Heart right ventricle (tissue), 16 donors: Measurements from ENCODE around the gene CCDC183. TPM values are rescaled to one million over a fixed set of nuclear protein-coding genes. Genes with fewer than 3 reads are reported as not detected.
A peak's percentile ranks its signal among the peaks of the same experiment; 100 is the strongest.
"Not testable (repeated sequence)": the region's sequence is repeated elsewhere in the genome, so short reads cannot be mapped to it uniquely, and the experiment has no call there.

Source experiments
- ATAC-seq, 8 donors: fragments of 200-7000 bp; cut with Tn5 transposase; one replicate each; pipeline ENCODE4 v1.9.1; 2020; ENCODE audit warnings: mild to moderate bottlenecking in 8 of 8, moderate library complexity in 8 of 8, moderate number of reproducible peaks in 1 of 8
- DNase-seq, 2 donors: peaks; one replicate each; pipeline ENCODE4 v3.0.0-alpha.2; 2020
- H3K27ac ChIP-seq, 10 donors: fragments of 200-600 bp; sonication (generic) in 2 of 10; one replicate each; pipeline versions ENCODE4 v1.5.0 to v1.8.0; 2020 to 2022; ENCODE audit warnings: mild to moderate bottlenecking in 3 of 10
- H3K27me3 ChIP-seq, 7 donors: fragments of 200-600 bp; one replicate each; pipeline ENCODE4 v1.8.0; 2021 to 2022; ENCODE audit warnings: mild to moderate bottlenecking in 2 of 7
- H3K36me3 ChIP-seq, 9 donors: fragments of 200-600 bp; sonication (generic) in 1 of 9; one replicate each; pipeline versions ENCODE4 v1.5.0 to v1.8.0; 2020 to 2022; ENCODE audit warnings: mild to moderate bottlenecking in 2 of 9
- H3K4me1 ChIP-seq, 9 donors: fragments of 200-600 bp; sonication (generic) in 1 of 9; one replicate each; pipeline versions ENCODE4 v1.5.0 to v1.8.0; 2020 to 2022; ENCODE audit warnings: mild to moderate bottlenecking in 4 of 9
- H3K4me3 ChIP-seq, 10 donors: fragments of 200-600 bp; sonication (generic) in 2 of 10; one replicate each; pipeline versions ENCODE4 v1.5.0 to v1.8.0; 2020 to 2022; ENCODE audit warnings: mild to moderate bottlenecking in 7 of 10, moderate library complexity in 2 of 10
- H3K9me3 ChIP-seq, 11 donors: fragments of 200-600 bp in 10 of 11; sonication (generic) in 2 of 11; one replicate each; pipeline versions ENCODE4 v1.5.0 to v1.8.0; 2013 to 2022; ENCODE audit warnings: mild to moderate bottlenecking in 2 of 11, control low read depth in 1 of 11, moderate library complexity in 1 of 11
- CTCF ChIP-seq, 9 donors: fragments of 200-600 bp; sonication (generic) in 2 of 9; IDR thresholded peaks; one replicate each; pipeline versions ENCODE4 v1.5.0 to v1.8.0; 2021 to 2022; ENCODE audit warnings: antibody characterized with exemption in 9 of 9, mild to moderate bottlenecking in 5 of 9, moderate library complexity in 1 of 9
- WGBS, 2 donors: extraction: QIAGEN DNeasy Blood & Tissue Kit; methylation state at CpG; one replicate each; pipeline ENCODE4 v1.1.7; 2013; ENCODE audit warnings: inconsistent platforms in 1 of 2; 5-methylcytosine and 5-hydroxymethylcytosine counted together
- intact Hi-C, 10 donors: fragments of 100-400 bp; cut with DNase I; formaldehyde crosslinking; loops; one replicate each; pipeline versions ENCODE4 v1.11.1 to v1.14.2; 2022
- polyA plus RNA-seq, 2 donors: library from polyadenylated mRNA; stranded (reverse); fragments of 200-250 nt; gene quantifications; one replicate each; pipeline ENCODE4 v1.2.3, GENCODE V29; 2013
- total RNA-seq, 10 donors: library from RNA; stranded (reverse); fragmentation: NEBNext Ultra II Directional in 3 of 10; extraction: Animal tissue kit (Norgen Biotek cat#: 25700) in 3 of 10; gene quantifications; one replicate each; pipeline versions ENCODE4 v1.2.1 to v1.2.4, GENCODE V29; 2021 to 2023
- donor health status: Arrhythmogenic right ventricular cardiomyopathy.
- donor health status: ischemic (EF 13 %, LVEDD 7.1; RV severe dilation, severe dysfunction).
- donor health status: healthy with polysubstance abuse.
- donor health status: DM: no; HTN: yes; CAD: no.
- donor health status: DM: no; HTN: no; CAD: no.
- donor health status: ischemic (EF 25% LVEDD 6.9; RV normal size, moderate dysfunction).
- donor health status: ischemic (EF 25% LVEDD 5.7; RV mildly dilated, moderate dysfunction).
- donor health status: healthy.
- donor health status: DM: yes; HTN: yes; CAD: no.
- donor health status: Ischemic cardiomyopathy.
- donor health status: ischemic (EF 35%, LVEDD 5.7; RV mildly dilated, moderate dysfunction).
- donor health status: nonischemic (EF 11% LVEDD 7.7; RV severe dilation, severe dysfunction).
- donor health status: DM: yes; HTN: yes; CAD: no.
- donor health status: PGD.
- donor health status: ischemic (EF 29% LVEDD 5.4; RV normal size, mild dysfunction).
- donor health status: nonischemic (EF 23%, LVEDD 6.1; RV moderate dilation, normal function).

Gene CCDC183
- total and polyA plus RNA-seq, 12 donors = 0.49 to 9.2 (median 1.1) TPM

GRCh38 chr9:136835162-136835931 lies 39.2 kb downstream of the CCDC183 start:
- ATAC-seq (no peak), DNase-seq (peak in 1 of 2 donors; percentile 11)
- no peak for TF ChIP-seq CTCF (IDR thresholded peaks at IDR 0.05)
- no peaks in the 10 kb centered on the region for H3K9me3 ChIP-seq
- 91% methylated on average over 36 of the region's 36 CpGs for WGBS, 2 donors
- H3K36me3 ChIP-seq = peaks cover 0 to 87% (median 25%) of the 10 kb centered on the region in 9 donors
- H3K27ac ChIP-seq = no peak overlapping the region
- intact Hi-C loops = no loop called here
- H3K27me3 ChIP-seq = no peaks in the 10 kb centered on the region
- H3K4me3 ChIP-seq = no peak overlapping the region
- no peaks in the 10 kb centered on the region for H3K4me1 ChIP-seq

GRCh38 chr9:136835932-136836904 lies 40.1 kb downstream of the CCDC183 start:
- ATAC-seq (no peak), DNase-seq (no peak)
- Histone ChIP-seq H3K4me3 (no peak overlapping the region), H3K27ac (no peak overlapping the region), H3K36me3 (peaks cover 0 to 81% (median 18%) of the 10 kb centered on the region in 9 donors), H3K27me3 (no peaks in the 10 kb centered on the region), H3K4me1 (peaks cover 0 to 8% (median 0%) of the 10 kb centered on the region in 9 donors), H3K9me3 (no peaks in the 10 kb centered on the region)
- 89 to 90% methylated on average over 21 of the region's 21 CpGs for WGBS, 2 donors
- intact Hi-C loops = no loop called here
- no peak for TF ChIP-seq CTCF (IDR thresholded peaks at IDR 0.05)

- Histone ChIP-seq H3K27ac (no peak overlapping the region), H3K9me3 (no peaks in the 10 kb centered on the region), H3K4me3 (no peak overlapping the region), H3K36me3 (peaks cover 0 to 70% (median 11%) of the 10 kb centered on the region in 9 donors), H3K4me1 (peaks cover 0 to 19% (median 9%) of the 10 kb centered on the region in 9 donors), H3K27me3 (no peaks in the 10 kb centered on the region)
- intact Hi-C loops = no loop called here
- DNase-seq (peak in 1 of 2 donors; percentile 11), ATAC-seq (no peak)
- WGBS, 2 donors = 90 to 91% methylated on average over 27 of the region's 27 CpGs
- TF ChIP-seq CTCF (IDR thresholded peaks at IDR 0.05) = no peak
These were observed 41.2 kb downstream of the CCDC183 start for GRCh38 chr9:136837146-136837855.

GRCh38 chr9:136837856-136838277 lies 41.7 kb downstream of the CCDC183 start:
- Histone ChIP-seq H3K4me1 (peaks cover 3 to 24% (median 12%) of the 10 kb centered on the region in 9 donors), H3K36me3 (peaks cover 0 to 65% (median 11%) of the 10 kb centered on the region in 9 donors)
- 93% methylated on average over 15 of the region's 15 CpGs for WGBS, 2 donors
- H3K4me3 ChIP-seq, H3K27ac ChIP-seq, H3K9me3 ChIP-seq, H3K27me3 ChIP-seq, intact Hi-C loops, ATAC-seq, DNase-seq: not testable (repeated sequence)
